ENCODE data around the gene LSAMP.

- TF ChIP-seq, protein P1, sequence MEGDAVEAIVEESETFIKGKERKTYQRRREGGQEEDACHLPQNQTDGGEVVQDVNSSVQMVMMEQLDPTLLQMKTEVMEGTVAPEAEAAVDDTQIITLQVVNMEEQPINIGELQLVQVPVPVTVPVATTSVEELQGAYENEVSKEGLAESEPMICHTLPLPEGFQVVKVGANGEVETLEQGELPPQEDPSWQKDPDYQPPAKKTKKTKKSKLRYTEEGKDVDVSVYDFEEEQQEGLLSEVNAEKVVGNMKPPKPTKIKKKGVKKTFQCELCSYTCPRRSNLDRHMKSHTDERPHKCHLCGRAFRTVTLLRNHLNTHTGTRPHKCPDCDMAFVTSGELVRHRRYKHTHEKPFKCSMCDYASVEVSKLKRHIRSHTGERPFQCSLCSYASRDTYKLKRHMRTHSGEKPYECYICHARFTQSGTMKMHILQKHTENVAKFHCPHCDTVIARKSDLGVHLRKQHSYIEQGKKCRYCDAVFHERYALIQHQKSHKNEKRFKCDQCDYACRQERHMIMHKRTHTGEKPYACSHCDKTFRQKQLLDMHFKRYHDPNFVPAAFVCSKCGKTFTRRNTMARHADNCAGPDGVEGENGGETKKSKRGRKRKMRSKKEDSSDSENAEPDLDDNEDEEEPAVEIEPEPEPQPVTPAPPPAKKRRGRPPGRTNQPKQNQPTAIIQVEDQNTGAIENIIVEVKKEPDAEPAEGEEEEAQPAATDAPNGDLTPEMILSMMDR (IDR thresholded peaks at IDR 0.05 in 2 of 3, conservative IDR thresholded peaks at IDR 0.05 in 1 of 3; ENCODE audit: insufficient read depth in 2 of 3, low read depth in 1 of 3, low read length in 3 of 3) = no peak
- TF ChIP-seq SAFB2 (IDR thresholded peaks at IDR 0.05; ENCODE audit: borderline replicate concordance, low read depth, low read length, severe bottlenecking) (no peak), RAD21 (CRISPR knock-in tag; conservative IDR thresholded peaks at IDR 0.05 in 1 of 2, IDR thresholded peaks at IDR 0.05 in 1 of 2) (no peak), MTF1 (CRISPR knock-in tag; IDR thresholded peaks at IDR 0.05; ENCODE audit: borderline replicate concordance) (no peak), ZNF274 (IDR thresholded peaks at IDR 0.05; ENCODE audit: borderline replicate concordance, low read depth, low read length) (no peak), MYC (IDR thresholded peaks at IDR 0.05; ENCODE audit: low read depth, low read length) (no peak), MYC (CRISPR knock-in tag; IDR thresholded peaks at IDR 0.05; ENCODE audit: borderline replicate concordance, low read depth) (no peak), TCF7 (IDR thresholded peaks at IDR 0.05; ENCODE audit: borderline replicate concordance) (no peak)
- TF ChIP-seq, protein P2, sequence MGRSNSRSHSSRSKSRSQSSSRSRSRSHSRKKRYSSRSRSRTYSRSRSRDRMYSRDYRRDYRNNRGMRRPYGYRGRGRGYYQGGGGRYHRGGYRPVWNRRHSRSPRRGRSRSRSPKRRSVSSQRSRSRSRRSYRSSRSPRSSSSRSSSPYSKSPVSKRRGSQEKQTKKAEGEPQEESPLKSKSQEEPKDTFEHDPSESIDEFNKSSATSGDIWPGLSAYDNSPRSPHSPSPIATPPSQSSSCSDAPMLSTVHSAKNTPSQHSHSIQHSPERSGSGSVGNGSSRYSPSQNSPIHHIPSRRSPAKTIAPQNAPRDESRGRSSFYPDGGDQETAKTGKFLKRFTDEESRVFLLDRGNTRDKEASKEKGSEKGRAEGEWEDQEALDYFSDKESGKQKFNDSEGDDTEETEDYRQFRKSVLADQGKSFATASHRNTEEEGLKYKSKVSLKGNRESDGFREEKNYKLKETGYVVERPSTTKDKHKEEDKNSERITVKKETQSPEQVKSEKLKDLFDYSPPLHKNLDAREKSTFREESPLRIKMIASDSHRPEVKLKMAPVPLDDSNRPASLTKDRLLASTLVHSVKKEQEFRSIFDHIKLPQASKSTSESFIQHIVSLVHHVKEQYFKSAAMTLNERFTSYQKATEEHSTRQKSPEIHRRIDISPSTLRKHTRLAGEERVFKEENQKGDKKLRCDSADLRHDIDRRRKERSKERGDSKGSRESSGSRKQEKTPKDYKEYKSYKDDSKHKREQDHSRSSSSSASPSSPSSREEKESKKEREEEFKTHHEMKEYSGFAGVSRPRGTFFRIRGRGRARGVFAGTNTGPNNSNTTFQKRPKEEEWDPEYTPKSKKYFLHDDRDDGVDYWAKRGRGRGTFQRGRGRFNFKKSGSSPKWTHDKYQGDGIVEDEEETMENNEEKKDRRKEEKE (IDR thresholded peaks at IDR 0.05; ENCODE audit: borderline replicate concordance in 1 of 2, control insufficient read depth in 1 of 2, low read depth in 2 of 2, low read length in 1 of 2) = no peak
- TF ChIP-seq, protein P3, sequence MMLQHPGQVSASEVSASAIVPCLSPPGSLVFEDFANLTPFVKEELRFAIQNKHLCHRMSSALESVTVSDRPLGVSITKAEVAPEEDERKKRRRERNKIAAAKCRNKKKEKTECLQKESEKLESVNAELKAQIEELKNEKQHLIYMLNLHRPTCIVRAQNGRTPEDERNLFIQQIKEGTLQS (IDR thresholded peaks at IDR 0.05) = no peak
- TF ChIP-seq, protein P3 (CRISPR knock-in tag; conservative IDR thresholded peaks at IDR 0.05) = no peak
Observed at GRCh38 chr3:116300226-116300625, 145.1 kb downstream of the LSAMP start.
